Upper lobe of right lung (tissue), 1 donor: ENCODE measurements around the gene CACNB3. TPM values are rescaled to one million over a fixed set of nuclear protein-coding genes. Genes with fewer than 3 reads are reported as not detected.

ENCODE experiments used
- ATAC-seq: fragments of 200-7000 bp; cut with Tn5 transposase; one replicate; pipeline ENCODE4 v1.9.1; 2020; ENCODE audit warnings: mild to moderate bottlenecking, moderate library complexity
- DNase-seq: peaks from one replicate; pipeline ENCODE4 v3.0.0-alpha.2; 2020
- H3K27ac ChIP-seq: fragments of 200-600 bp; one replicate; pipeline ENCODE4 v1.8.0; 2022
- H3K27me3 ChIP-seq: fragments of 200-600 bp; one replicate; pipeline ENCODE4 v1.8.0; 2022; ENCODE audit warnings: mild to moderate bottlenecking
- H3K36me3 ChIP-seq: fragments of 200-600 bp; one replicate; pipeline ENCODE4 v1.8.0; 2022
- H3K4me1 ChIP-seq: fragments of 200-600 bp; one replicate; pipeline ENCODE4 v1.8.0; 2022
- H3K4me3 ChIP-seq: fragments of 200-600 bp; one replicate; pipeline ENCODE4 v1.8.0; 2022; ENCODE audit warnings: mild to moderate bottlenecking
- H3K9me3 ChIP-seq: fragments of 200-600 bp; one replicate; pipeline ENCODE4 v1.8.0; 2022
- intact Hi-C: fragments of 100-400 bp; cut with DNase I; formaldehyde crosslinking; loops from one replicate; pipeline ENCODE4 v1.11.0; 2022
- total RNA-seq: library from RNA; stranded (reverse); fragmentation: NEBNext Ultra II Directional; extraction: Animal tissue kit (Norgen Biotek cat#: 25700); gene quantifications from one replicate; pipeline ENCODE4 v1.2.1, GENCODE V29; 2021
- TF ChIP-seq, protein P1 (sequence below): fragments of 200-600 bp; IDR thresholded peaks from one replicate; pipeline ENCODE4 v1.8.0; 2022; ENCODE audit warnings: antibody characterized with exemption
- donor health status: DM: no; HTN: yes; CAD: no; lungs with severe emphysema.

The CACNB3 gene
- total RNA-seq, 1 donor from 2014 or later = 24.4 TPM

DNA sequence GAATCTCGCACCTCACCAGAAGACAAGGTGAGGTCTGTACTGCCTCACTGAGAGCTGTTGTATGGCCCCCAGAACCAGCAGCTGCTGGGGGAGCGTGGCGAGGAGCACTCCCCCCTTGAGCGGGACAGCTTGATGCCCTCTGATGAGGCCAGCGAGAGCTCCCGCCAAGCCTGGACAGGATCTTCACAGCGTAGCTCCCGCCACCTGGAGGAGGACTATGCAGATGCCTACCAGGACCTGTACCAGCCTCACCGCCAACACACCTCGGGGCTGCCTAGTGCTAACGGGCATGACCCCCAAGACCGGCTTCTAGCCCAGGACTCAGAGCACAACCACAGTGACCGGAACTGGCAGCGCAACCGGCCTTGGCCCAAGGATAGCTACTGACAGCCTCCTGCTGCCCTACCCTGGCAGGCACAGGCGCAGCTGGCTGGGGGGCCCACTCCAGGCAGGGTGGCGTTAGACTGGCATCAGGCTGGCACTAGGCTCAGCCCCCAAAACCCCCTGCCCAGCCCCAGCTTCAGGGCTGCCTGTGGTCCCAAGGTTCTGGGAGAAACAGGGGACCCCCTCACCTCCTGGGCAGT lies 9.3 kb downstream of the CACNB3 start:
- ATAC-seq (no peak), DNase-seq (no peak)
- intact Hi-C loops = no loop called here
- Histone ChIP-seq H3K4me3 (no peak overlapping the region), H3K27ac (no peak overlapping the region), H3K4me1 (no peaks in the 10 kb centered on the region), H3K9me3 (no peaks in the 10 kb centered on the region), H3K27me3 (no peaks in the 10 kb centered on the region), H3K36me3 (peaks cover 59% of the 10 kb centered on the region)
- TF ChIP-seq, protein P1, sequence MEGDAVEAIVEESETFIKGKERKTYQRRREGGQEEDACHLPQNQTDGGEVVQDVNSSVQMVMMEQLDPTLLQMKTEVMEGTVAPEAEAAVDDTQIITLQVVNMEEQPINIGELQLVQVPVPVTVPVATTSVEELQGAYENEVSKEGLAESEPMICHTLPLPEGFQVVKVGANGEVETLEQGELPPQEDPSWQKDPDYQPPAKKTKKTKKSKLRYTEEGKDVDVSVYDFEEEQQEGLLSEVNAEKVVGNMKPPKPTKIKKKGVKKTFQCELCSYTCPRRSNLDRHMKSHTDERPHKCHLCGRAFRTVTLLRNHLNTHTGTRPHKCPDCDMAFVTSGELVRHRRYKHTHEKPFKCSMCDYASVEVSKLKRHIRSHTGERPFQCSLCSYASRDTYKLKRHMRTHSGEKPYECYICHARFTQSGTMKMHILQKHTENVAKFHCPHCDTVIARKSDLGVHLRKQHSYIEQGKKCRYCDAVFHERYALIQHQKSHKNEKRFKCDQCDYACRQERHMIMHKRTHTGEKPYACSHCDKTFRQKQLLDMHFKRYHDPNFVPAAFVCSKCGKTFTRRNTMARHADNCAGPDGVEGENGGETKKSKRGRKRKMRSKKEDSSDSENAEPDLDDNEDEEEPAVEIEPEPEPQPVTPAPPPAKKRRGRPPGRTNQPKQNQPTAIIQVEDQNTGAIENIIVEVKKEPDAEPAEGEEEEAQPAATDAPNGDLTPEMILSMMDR = no peak

DNA sequence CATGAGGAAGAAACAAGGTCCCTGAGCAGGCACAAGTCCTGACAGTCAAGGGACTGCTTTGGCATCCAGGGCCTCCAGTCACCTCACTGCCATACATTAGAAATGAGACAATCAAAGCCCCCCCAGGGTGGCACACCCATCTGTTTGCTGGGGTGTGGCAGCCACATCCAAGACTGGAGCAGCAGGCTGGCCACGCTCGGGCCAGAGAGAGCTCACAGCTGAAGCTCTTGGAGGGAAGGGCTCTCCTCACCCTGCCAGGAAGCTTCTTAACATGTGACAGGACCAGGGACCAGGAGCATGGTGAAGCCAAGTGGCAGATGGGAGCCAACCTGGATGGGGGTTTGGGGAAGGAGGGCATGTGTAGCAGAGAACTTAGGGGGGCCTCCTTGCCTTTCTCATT lies 10.0 kb downstream of the CACNB3 start:
- Histone ChIP-seq H3K4me3 (no peak overlapping the region), H3K27ac (no peak overlapping the region), H3K36me3 (peaks cover 66% of the 10 kb centered on the region), H3K4me1 (no peaks in the 10 kb centered on the region), H3K9me3 (no peaks in the 10 kb centered on the region), H3K27me3 (no peaks in the 10 kb centered on the region)
- intact Hi-C loops = no loop called here
- TF ChIP-seq, protein P1 = no peak
- no peak for ATAC-seq
- no peak for DNase-seq

DNA sequence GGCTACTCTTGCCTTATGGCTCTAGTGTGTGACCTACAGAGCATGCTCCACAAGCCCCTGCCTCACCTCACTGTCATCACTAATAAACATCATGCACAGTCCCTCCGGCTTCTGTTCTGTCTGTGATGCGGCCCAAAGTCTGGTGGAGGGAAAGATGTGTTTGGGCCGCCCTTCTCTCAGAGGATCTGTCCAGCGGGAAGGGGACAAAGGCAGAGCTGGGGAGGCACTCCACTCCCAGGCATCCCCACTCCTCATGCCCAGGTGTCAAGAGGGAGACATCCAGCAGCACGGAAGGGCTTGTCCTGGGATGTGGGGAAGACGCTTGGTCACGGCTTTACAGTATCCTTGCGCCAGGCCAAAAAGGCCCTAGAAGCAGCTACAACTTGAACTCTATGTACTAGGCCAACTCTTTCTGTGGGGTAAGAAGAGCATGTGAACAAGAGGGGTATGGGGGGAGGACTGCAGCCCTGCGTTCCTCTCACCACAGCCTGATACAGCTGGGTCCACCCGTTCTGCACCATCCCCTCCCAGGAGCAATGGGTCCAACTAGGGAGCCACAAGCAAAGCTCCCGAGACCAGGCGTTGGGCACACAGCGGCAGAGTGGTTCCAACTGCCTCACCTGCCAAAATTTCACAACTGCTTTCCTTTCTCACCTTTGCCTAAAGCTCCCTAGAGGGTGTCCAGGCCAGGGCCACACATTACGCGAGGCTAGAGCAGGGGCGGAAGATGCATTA lies 10.7 kb downstream of the CACNB3 start:
- intact Hi-C loops = no loop called here

DNA sequence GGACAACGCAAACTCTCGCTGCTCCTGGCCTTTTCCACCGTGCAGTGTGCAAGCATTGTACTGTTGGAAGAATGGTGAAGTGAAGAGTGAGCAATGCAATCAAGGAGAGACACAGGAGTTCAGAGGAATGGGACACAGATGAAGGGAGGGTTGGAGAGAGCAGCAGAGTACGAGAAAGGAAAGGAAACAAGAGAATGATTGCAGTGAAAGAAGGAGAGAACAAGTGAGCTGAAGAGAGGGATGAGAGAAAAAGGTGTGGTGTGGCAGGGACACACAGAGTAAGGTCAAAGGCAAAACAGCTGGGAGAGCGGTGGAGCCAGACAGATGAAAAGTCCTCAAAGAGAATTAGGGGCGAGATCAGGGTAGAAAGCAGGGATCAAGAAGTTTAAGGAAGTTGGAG lies 13.0 kb downstream of the CACNB3 start:
- H3K36me3 ChIP-seq = peaks cover 93% of the 10 kb centered on the region
- no peaks in the 10 kb centered on the region for H3K4me1 ChIP-seq
- intact Hi-C loops = no loop called here
- H3K27ac ChIP-seq = no peak overlapping the region
- no peaks in the 10 kb centered on the region for H3K27me3 ChIP-seq
- H3K9me3 ChIP-seq = no peaks in the 10 kb centered on the region
- DNase-seq (no peak), ATAC-seq (no peak)
- no peak overlapping the region for H3K4me3 ChIP-seq
- TF ChIP-seq, protein P1 = no peak

More for the DNA sequence above, 10.7 kb downstream of the CACNB3 start:
- TF ChIP-seq, protein P1 = no peak
- ATAC-seq (no peak), DNase-seq (no peak)
- Histone ChIP-seq H3K4me1 (no peaks in the 10 kb centered on the region), H3K9me3 (no peaks in the 10 kb centered on the region), H3K4me3 (no peak overlapping the region), H3K27me3 (no peaks in the 10 kb centered on the region), H3K36me3 (peaks cover 73% of the 10 kb centered on the region), H3K27ac (no peak overlapping the region)

DNA sequence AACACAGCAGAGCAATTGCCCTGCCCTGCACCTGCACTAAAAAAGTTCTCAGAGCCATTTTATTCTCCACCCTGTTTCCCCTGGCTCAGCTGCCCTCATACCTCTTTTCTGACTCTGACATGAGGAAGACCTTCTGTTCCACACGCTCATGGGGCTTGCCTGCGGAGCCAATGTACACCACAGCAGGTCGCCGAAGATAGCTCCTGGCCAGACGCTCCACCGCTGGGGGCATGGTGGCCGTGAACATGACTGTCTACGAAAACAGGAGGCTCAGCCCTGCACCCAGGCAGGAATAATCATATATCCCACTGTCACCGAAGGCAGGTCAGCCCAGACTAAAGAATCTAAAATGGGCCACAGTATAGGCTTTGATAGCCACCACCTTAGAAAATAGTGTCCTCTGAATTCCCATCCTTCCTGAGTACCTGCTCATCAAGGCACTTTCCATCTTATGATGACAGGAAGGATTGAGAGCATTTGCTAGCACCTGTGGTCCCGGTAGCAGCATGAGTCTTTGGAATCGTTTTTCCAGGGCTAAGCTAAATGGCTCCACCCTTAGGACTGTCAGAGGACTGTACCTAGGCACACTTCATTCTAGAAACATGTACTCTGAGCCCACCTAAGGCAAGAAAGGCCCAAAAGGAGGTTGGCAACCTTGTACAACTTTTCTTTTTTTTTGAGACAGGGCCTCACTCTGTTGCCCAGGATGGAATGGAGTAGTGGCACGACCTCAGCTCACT lies 14.2 kb downstream of the CACNB3 start:
- DNase-seq (no peak), ATAC-seq (no peak)
- H3K27ac ChIP-seq = no peak overlapping the region
- intact Hi-C loops = no loop called here
- H3K4me1 ChIP-seq = no peaks in the 10 kb centered on the region
- peaks cover 98% of the 10 kb centered on the region for H3K36me3 ChIP-seq
- no peaks in the 10 kb centered on the region for H3K9me3 ChIP-seq
- no peaks in the 10 kb centered on the region for H3K27me3 ChIP-seq
- no peak overlapping the region for H3K4me3 ChIP-seq
- TF ChIP-seq, protein P1 = no peak
